SH-SY5Y (cell line): ENCODE measurements around the gene ALPK3.

Experiments used
- GATA2 ChIP-seq: IDR thresholded peaks from 2 replicates; pipeline ENCODE4 v1.6.1; 2011; ENCODE audit warnings: mild to moderate bottlenecking, low read depth, low read length
- GATA3 ChIP-seq: IDR thresholded peaks from 2 replicates; pipeline ENCODE4 v1.6.1; 2011; ENCODE audit warnings: low read depth, mild to moderate bottlenecking, low read length, moderate library complexity

- TF ChIP-seq GATA3 (no peak), GATA2 (no peak)
These were observed 84.4 kb downstream of the ALPK3 start for GRCh38 chr15:84901540-84901939.
